A549 (cell line): ENCODE measurements around the gene MIER1.

ENCODE experiments used
- CTCF ChIP-seq: fragments of >200 bp; sonication (Bioruptor Twin); formaldehyde crosslinking; IDR thresholded peaks from 3 replicates; pipeline ENCODE4 v1.5.1; 2016
- EHMT2 ChIP-seq: fragments of 200-600 bp; sonication (generic); IDR thresholded peaks from 2 replicates; pipeline ENCODE4 v1.6.1; 2016; ENCODE audit warnings: antibody characterized with exemption, low read depth, mild to moderate bottlenecking, moderate library complexity
- SMC3 ChIP-seq: fragments of >200 bp; sonication (Bioruptor Twin); formaldehyde crosslinking; IDR thresholded peaks from 3 replicates; pipeline ENCODE4 v1.6.1; 2018; ENCODE audit warnings: inconsistent platforms
- TP53 ChIP-seq: fragments of 250-450 bp; sonication (Bioruptor Pico); IDR thresholded peaks from 2 replicates; pipeline ENCODE4 v1.5.0; 2021; ENCODE audit warnings: mild to moderate bottlenecking, moderate library complexity

- TF ChIP-seq CTCF (no peak), SMC3 (no peak), TP53 (no peak), EHMT2 (no peak)
Measured at GRCh38 chr1:66920543-66920942, 4.2 kb upstream of the MIER1 start.
